ENCODE data around the gene POLE. TPM values are rescaled to one million over a fixed set of nuclear protein-coding genes. Genes with fewer than 3 reads are reported as not detected.

POLE gene
- total and polyA plus RNA-seq, 9 of the 15 experiments (the other 6 are each of a cell fraction or from before 2014, with no cell fraction given) = 2.4 to 154 (median 49.6) TPM

DNA sequence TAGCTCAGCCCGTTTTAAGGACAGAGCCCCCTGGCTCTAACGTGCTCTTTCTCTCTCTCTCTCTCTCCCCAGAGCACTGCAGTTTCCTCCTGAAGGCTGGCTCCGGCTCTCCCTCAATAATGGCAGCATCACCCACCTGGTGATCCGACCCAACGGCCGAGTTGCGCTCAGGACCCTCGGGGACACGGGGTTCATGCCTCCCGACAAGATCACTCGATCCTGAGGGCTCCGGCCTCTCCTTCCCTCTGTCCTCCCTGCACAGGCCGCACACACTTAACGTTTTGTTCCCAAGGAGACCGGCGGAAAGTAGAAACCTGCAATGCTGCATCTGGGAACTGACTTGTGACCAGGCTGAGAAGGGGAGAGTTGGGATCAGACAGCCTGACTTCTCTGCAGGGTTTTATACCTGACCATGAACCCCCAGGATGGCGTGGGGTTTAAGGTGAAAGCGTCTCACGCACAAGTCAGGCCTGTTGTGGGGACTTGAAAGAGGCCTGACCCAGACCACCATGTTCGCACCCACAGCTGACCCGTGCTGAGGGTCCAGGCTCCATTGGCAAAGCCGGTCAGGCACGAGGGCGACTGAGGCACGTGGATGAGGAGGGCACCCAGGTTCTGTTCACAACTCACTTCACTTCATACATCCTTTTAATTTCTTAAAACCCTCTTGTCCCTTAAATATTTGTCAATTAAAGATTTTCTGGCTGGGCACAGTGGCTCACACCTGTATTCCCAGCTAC is 33.6 kb upstream of the POLE start (continued):
- TF ChIP-seq, protein P1, sequence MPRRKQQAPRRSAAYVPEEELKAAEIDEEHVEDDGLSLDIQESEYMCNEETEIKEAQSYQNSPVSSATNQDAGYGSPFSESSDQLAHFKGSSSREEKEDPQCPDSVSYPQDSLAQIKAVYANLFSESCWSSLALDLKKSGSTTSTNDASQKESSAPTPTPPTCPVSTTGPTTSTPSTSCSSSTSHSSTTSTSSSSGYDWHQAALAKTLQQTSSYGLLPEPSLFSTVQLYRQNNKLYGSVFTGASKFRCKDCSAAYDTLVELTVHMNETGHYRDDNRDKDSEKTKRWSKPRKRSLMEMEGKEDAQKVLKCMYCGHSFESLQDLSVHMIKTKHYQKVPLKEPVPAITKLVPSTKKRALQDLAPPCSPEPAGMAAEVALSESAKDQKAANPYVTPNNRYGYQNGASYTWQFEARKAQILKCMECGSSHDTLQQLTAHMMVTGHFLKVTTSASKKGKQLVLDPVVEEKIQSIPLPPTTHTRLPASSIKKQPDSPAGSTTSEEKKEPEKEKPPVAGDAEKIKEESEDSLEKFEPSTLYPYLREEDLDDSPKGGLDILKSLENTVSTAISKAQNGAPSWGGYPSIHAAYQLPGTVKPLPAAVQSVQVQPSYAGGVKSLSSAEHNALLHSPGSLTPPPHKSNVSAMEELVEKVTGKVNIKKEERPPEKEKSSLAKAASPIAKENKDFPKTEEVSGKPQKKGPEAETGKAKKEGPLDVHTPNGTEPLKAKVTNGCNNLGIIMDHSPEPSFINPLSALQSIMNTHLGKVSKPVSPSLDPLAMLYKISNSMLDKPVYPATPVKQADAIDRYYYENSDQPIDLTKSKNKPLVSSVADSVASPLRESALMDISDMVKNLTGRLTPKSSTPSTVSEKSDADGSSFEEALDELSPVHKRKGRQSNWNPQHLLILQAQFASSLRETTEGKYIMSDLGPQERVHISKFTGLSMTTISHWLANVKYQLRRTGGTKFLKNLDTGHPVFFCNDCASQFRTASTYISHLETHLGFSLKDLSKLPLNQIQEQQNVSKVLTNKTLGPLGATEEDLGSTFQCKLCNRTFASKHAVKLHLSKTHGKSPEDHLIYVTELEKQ (CRISPR knock-in tag; IDR thresholded peaks at IDR 0.05) = no peak

DNA sequence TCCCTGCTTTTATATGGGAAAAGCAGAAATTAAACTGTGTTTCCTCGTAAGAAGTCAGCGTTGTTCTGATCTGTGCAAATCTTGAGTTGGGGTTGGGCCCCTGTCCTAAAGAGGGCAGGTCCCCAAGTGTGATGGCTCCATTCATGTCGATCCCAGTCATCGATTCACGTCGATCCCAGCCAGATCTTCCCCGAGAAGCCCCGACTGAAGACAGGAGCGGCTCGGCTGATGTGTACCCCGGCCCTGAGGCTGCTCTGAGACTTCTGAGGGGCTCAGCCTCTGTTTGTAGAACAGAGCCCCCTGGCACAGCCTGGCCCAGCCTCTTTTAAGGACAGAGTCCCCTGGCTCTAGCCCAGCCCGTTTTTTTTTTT is 32.8 kb upstream of the POLE start:
- H3K4me2 ChIP-seq (ENCODE audit: insufficient read depth, low read length) = no peak overlapping the region
- 95% methylated on average over 12 of the region's 12 CpGs for WGBS (ENCODE audit: insufficient coverage, low coverage, missing lambda C conversion rate)
- no peak for FAIRE-seq

More for the DNA sequence above, 32.8 kb upstream of the POLE start:
- no peak for ATAC-seq
- intact Hi-C loops (cut with micrococcal nuclease) (no loop called here), in situ Hi-C loops (cut with MboI) (no loop called here)
- Histone ChIP-seq H3K4me3 (no peak overlapping the region), H3K9me3 (replicated peaks; ENCODE audit: control insufficient read depth, insufficient read depth, low read depth, low read length) (no peaks in the 10 kb centered on the region), H3K27ac (ENCODE audit: extremely low read depth, low read depth, low read length) (no peak overlapping the region), H3K36me3 (ENCODE audit: control insufficient read depth, insufficient read depth, low read length) (peaks cover 86% of the 10 kb centered on the region; the same call in 2 of the 3 replicates), H3K79me2 (ENCODE audit: control insufficient read depth, insufficient read depth, low read length) (peaks cover 2% of the 10 kb centered on the region), H2AFZ (ENCODE audit: low read depth, low read length) (no peak overlapping the region), H3K9me1 (ENCODE audit: control insufficient read depth, insufficient read depth, low read length) (peaks cover 5% of the 10 kb centered on the region), H3K4me1 (replicated peaks in 1 of 2; ENCODE audit: control insufficient read depth in 2 of 2, insufficient read depth in 2 of 2, low read length in 2 of 2) (peaks cover 0 to 18% of the 10 kb centered on the region in 2 experiments; a peak in 3 of 5 replicates), H4K20me1 (replicated peaks; ENCODE audit: control insufficient read depth, insufficient read depth, low read length) (no peaks in the 10 kb centered on the region; the same call in 1 of the 2 replicates), H3K27me3 (ENCODE audit: control insufficient read depth in 2 of 2, insufficient read depth in 2 of 2, low read length in 2 of 2) (no peaks in the 10 kb centered on the region), H3K9ac (ENCODE audit: insufficient read depth in 1 of 2, low read depth in 2 of 2, low read length in 2 of 2) (no peak overlapping the region)
- BruUV-seq (replicated peaks) = no TSS peak
- CTCF ChIA-PET (ENCODE audit: low intra/inter-chr PET ratio) = no interaction called here
- DNase-seq (ENCODE audit: extremely low read depth in 1 of 4, low spot score in 3 of 4) = no peak
- POLR2A ChIA-PET = interaction anchor here (0.8 kb wide), 1 partner anchor 10 kb away, joined by 4 read pairs; no protein-coding TSS in a partner anchor
- TF ChIP-seq MITF (IDR thresholded peaks at IDR 0.05) = no peak
- no peak for TF ChIP-seq TEAD2 (tag; IDR thresholded peaks at IDR 0.05)
- no peak for TF ChIP-seq KDM5B (IDR thresholded peaks at IDR 0.05; ENCODE audit: insufficient replicate concordance, low read depth, low read length)
- TF ChIP-seq ZNF3 (CRISPR knock-in tag; IDR thresholded peaks at IDR 0.05) = no peak
- TF ChIP-seq TAF7 (tag; IDR thresholded peaks at IDR 0.05) = no peak
- TF ChIP-seq, protein P2, sequence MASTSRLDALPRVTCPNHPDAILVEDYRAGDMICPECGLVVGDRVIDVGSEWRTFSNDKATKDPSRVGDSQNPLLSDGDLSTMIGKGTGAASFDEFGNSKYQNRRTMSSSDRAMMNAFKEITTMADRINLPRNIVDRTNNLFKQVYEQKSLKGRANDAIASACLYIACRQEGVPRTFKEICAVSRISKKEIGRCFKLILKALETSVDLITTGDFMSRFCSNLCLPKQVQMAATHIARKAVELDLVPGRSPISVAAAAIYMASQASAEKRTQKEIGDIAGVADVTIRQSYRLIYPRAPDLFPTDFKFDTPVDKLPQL (IDR thresholded peaks at IDR 0.05; ENCODE audit: extremely low read depth, insufficient read length) = no peak
- TF ChIP-seq ZNF639 (CRISPR knock-in tag; conservative IDR thresholded peaks at IDR 0.05 in 1 of 2, IDR thresholded peaks at IDR 0.05 in 1 of 2) = no peak
- TF ChIP-seq ILK (tag; IDR thresholded peaks at IDR 0.05; ENCODE audit: borderline replicate concordance, low read depth) = no peak
- no peak for TF ChIP-seq DNMT1 (IDR thresholded peaks at IDR 0.05)
